ENCODE data around the gene HAPLN2.

HAPLN2 gene

DNA sequence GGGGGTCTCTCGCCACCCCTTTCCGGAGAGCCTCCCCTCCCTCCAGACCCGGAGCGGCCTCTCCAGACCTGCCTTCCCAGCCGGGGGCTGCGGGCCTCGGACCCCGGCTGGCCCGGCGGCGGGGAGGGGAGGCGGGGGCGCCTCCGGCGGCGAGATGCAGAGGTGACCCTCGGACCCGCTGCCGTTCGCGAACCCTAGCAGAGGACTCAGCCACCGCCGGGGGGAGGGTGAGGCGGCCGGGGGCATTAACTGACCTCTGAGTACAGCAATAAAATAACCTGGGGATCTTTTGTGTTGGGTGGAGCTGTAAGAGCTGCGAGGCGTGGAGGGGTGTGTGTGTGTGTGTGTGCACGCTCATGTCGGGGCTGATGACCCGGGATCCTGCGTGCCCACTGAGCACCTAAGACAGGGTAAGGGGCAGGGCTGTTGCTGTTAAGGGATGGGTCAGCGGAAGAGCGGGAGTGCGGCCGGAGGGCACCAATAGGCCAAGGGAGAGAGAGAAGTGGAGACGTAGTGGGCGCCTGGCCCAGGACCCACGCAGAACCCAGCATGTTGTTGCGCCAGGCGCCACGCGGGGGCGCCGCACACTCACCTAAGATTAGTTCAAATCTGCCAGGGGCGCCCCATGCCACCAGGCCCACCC is 6.3 kb downstream of the HAPLN2 start (continued):
- TF ChIP-seq HIC1 (tag by site-specific recombination; IDR thresholded peaks at IDR 0.05) (peak; percentile 93), KLF9 (tag by site-specific recombination; IDR thresholded peaks at IDR 0.05; ENCODE audit: low read depth) (no peak; the same call in 1 of the 2 replicates), GFI1B (tag by site-specific recombination; IDR thresholded peaks at IDR 0.05) (no peak), ZNF561 (tag by site-specific recombination; IDR thresholded peaks at IDR 0.05; ENCODE audit: borderline replicate concordance) (0 out of 2 replicates have a peak, but pooled peaks have one; percentile 9), HOXA7 (CRISPR knock-in tag; IDR thresholded peaks at IDR 0.05; ENCODE audit: borderline replicate concordance) (no peak), BCL6B (tag by site-specific recombination; IDR thresholded peaks at IDR 0.05) (no peak), ZEB2 (tag by site-specific recombination; IDR thresholded peaks at IDR 0.05) (peak; percentile 66), ZNF600 (tag by site-specific recombination; IDR thresholded peaks at IDR 0.05) (no peak), PRDM10 (tag by site-specific recombination; IDR thresholded peaks at IDR 0.05) (peak; percentile 48; the same call in 1 of the 2 replicates), ZNF138 (tag by site-specific recombination; IDR thresholded peaks at IDR 0.05; ENCODE audit: borderline replicate concordance) (no peak), IKZF3 (tag by site-specific recombination; IDR thresholded peaks at IDR 0.05) (no peak), ZNF830 (tag by site-specific recombination; IDR thresholded peaks at IDR 0.05; ENCODE audit: low read depth) (no peak), FEZF1 (tag by site-specific recombination; IDR thresholded peaks at IDR 0.05) (no peak), ZNF354C (tag by site-specific recombination; IDR thresholded peaks at IDR 0.05; ENCODE audit: borderline replicate concordance, low read depth) (no peak), ZNF624 (tag by site-specific recombination; IDR thresholded peaks at IDR 0.05) (no peak), YY2 (tag by site-specific recombination; IDR thresholded peaks at IDR 0.05) (no peak), ELK4 (IDR thresholded peaks at IDR 0.05; ENCODE audit: borderline replicate concordance, low read depth, low read length) (no peak), ZNF416 (tag by site-specific recombination; IDR thresholded peaks at IDR 0.05) (no peak), ZNF211 (tag by site-specific recombination; IDR thresholded peaks at IDR 0.05; ENCODE audit: low read depth) (no peak)
- TF ChIP-seq, protein P1, sequence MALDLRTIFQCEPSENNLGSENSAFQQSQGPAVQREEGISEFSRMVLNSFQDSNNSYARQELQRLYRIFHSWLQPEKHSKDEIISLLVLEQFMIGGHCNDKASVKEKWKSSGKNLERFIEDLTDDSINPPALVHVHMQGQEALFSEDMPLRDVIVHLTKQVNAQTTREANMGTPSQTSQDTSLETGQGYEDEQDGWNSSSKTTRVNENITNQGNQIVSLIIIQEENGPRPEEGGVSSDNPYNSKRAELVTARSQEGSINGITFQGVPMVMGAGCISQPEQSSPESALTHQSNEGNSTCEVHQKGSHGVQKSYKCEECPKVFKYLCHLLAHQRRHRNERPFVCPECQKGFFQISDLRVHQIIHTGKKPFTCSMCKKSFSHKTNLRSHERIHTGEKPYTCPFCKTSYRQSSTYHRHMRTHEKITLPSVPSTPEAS (tag by site-specific recombination; IDR thresholded peaks at IDR 0.05): peak; percentile 91
- TF ChIP-seq, protein P2, sequence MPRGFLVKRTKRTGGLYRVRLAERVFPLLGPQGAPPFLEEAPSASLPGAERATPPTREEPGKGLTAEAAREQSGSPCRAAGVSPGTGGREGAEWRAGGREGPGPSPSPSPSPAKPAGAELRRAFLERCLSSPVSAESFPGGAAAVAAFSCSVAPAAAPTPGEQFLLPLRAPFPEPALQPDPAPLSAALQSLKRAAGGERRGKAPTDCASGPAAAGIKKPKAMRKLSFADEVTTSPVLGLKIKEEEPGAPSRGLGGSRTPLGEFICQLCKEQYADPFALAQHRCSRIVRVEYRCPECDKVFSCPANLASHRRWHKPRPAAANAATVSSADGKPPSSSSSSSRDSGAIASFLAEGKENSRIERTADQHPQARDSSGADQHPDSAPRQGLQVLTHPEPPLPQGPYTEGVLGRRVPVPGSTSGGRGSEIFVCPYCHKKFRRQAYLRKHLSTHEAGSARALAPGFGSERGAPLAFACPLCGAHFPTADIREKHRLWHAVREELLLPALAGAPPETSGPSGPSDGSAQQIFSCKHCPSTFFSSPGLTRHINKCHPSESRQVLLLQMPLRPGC (tag by site-specific recombination; IDR thresholded peaks at IDR 0.05): no peak
- TF ChIP-seq, protein P3, sequence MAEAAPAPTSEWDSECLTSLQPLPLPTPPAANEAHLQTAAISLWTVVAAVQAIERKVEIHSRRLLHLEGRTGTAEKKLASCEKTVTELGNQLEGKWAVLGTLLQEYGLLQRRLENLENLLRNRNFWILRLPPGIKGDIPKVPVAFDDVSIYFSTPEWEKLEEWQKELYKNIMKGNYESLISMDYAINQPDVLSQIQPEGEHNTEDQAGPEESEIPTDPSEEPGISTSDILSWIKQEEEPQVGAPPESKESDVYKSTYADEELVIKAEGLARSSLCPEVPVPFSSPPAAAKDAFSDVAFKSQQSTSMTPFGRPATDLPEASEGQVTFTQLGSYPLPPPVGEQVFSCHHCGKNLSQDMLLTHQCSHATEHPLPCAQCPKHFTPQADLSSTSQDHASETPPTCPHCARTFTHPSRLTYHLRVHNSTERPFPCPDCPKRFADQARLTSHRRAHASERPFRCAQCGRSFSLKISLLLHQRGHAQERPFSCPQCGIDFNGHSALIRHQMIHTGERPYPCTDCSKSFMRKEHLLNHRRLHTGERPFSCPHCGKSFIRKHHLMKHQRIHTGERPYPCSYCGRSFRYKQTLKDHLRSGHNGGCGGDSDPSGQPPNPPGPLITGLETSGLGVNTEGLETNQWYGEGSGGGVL (tag by site-specific recombination; IDR thresholded peaks at IDR 0.05): peak; percentile 42; the same call in 1 of the 2 replicates
